NCI-H524 (cell line): ENCODE results near the gene U2SURP.
A peak's percentile ranks its signal among the peaks of the same experiment; 100 is the strongest.
"Not testable (repeated sequence)": the region's sequence is repeated elsewhere in the genome, so short reads cannot be mapped to it uniquely, and the experiment has no call there.

Experiments
- DNase-seq, 2 experiments: peaks; one replicate each; lab custom pipeline; 2025; lab: John Stamatoyannopoulos, UW

The U2SURP gene

GRCh38 chr3:143071776-143072175 is 70.4 kb downstream of the U2SURP start:
- no peak for DNase-seq

GRCh38 chr3:143072298-143073020 is 71.1 kb downstream of the U2SURP start:
- not testable (repeated sequence) for DNase-seq

- DNase-seq = not testable (repeated sequence)
These were observed 72.2 kb downstream of the U2SURP start for GRCh38 chr3:143073541-143073940.

GRCh38 chr3:143073983-143074382 is 72.6 kb downstream of the U2SURP start:
- not testable (repeated sequence) for DNase-seq

GRCh38 chr3:143078883-143079282 is 77.5 kb downstream of the U2SURP start:
- no peak for DNase-seq

GRCh38 chr3:143080196-143080595 is 78.8 kb downstream of the U2SURP start:
- DNase-seq = no peak

- no peak for DNase-seq
These were observed 80.0 kb downstream of the U2SURP start for GRCh38 chr3:143081365-143081764.

- DNase-seq = no peak
These were observed 80.7 kb downstream of the U2SURP start for GRCh38 chr3:143081844-143082778.

- no peak for DNase-seq
These were observed 82.4 kb downstream of the U2SURP start for GRCh38 chr3:143083781-143084180.

- no peak for DNase-seq
These were observed 83.7 kb downstream of the U2SURP start for GRCh38 chr3:143084856-143085731.

- no peak for DNase-seq
These were observed 87.5 kb downstream of the U2SURP start for GRCh38 chr3:143088835-143089234.

GRCh38 chr3:143089965-143090364 is 88.6 kb downstream of the U2SURP start:
- no peak for DNase-seq

GRCh38 chr3:143090486-143090885 is 89.1 kb downstream of the U2SURP start:
- peak; percentile 41 to 89 for DNase-seq

GRCh38 chr3:143090976-143091837 is 89.8 kb downstream of the U2SURP start:
- DNase-seq = no peak

GRCh38 chr3:143092191-143092590 is 90.8 kb downstream of the U2SURP start:
- DNase-seq = no peak

GRCh38 chr3:143095813-143096212 is 94.4 kb downstream of the U2SURP start:
- DNase-seq = no peak

- no peak for DNase-seq
These were observed 96.8 kb downstream of the U2SURP start for GRCh38 chr3:143098032-143098764.

- no peak for DNase-seq
These were observed 97.8 kb downstream of the U2SURP start for GRCh38 chr3:143099210-143099609.

- no peak for DNase-seq
These were observed 98.3 kb downstream of the U2SURP start for GRCh38 chr3:143099690-143100089.

- DNase-seq = no peak
These were observed 99.1 kb downstream of the U2SURP start for GRCh38 chr3:143100451-143100850.
